SK-MEL-5 (cell line): ENCODE measurements around the gene C17orf107. TPM values are rescaled to one million over a fixed set of nuclear protein-coding genes. Genes with fewer than 3 reads are reported as not detected.

ENCODE experiments used
- DNase-seq: peaks from one replicate; pipeline ENCODE4 v3.0.0-alpha.2; 2016; ENCODE audit warnings: low read depth, low spot score
- in situ Hi-C: cut with HindIII; loops from 2 replicates; pipeline ENCODE4 v1.10.0; 2016; ENCODE audit warnings: low sequenced_read_pairs, high pct_unique_total_duplicates, low pct_unique_long_range_greater_than_20kb
- total RNA-seq: library from RNA; depleted of rRNA; stranded (reverse); fragments of >200 nt; shearing (Covaris generic); gene quantifications from 2 replicates; pipeline ENCODE4 v1.2.3, GENCODE V29; 2014

C17orf107 gene
- total RNA-seq, 1 experiment from 2014 or later: not detected

DNA sequence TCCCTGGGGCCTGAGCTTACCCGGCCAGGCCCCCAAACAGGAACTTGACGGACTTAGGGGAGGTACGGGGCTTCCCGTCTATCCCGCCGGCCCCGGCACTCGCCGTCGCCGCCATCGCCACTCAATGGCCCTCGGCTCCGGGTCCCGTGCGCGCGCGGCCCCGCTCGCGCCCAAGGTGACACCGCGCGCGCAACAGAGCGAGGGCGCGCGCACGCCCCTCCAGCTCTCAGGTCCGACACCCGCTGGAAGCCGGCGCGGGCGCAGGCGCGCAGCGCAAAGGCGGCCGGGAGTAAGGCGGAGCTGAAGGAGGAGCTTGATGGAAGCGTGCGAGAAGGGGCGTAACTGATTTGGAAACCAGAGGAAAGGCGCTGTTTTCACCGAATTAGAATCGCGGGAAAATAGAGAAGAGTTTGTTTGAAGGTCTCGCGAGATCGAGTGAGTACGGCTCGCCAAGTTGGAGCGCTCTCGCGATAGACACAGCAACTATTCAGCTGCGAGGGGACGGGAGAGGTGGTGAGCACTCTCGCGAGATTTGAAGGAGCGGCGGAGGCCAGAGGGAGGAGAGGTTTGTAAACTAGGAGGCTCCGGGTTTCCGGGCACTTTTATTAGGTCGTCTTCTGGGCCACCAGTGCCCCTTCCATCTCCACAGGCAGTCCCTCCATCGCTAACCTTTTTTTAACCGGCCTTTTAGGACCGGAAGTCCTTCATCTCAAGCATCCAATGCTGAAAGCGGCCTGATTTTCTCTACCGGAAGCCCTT, 40.6 kb downstream of the C17orf107 start, which contains the start of the genes RNF167 and SLC25A11:
RNF167 (plus strand) TSS at position 473 of the 759 bp plus-strand sequence. CDS start 642 bp downstream, outside the sequence.
SLC25A11 (minus strand) TSS at position 251 of the 759 bp plus-strand sequence; CDS start at position 115, 136 bp downstream.
- in situ Hi-C loops: no loop called here
- DNase-seq: peak; percentile 100

DNA sequence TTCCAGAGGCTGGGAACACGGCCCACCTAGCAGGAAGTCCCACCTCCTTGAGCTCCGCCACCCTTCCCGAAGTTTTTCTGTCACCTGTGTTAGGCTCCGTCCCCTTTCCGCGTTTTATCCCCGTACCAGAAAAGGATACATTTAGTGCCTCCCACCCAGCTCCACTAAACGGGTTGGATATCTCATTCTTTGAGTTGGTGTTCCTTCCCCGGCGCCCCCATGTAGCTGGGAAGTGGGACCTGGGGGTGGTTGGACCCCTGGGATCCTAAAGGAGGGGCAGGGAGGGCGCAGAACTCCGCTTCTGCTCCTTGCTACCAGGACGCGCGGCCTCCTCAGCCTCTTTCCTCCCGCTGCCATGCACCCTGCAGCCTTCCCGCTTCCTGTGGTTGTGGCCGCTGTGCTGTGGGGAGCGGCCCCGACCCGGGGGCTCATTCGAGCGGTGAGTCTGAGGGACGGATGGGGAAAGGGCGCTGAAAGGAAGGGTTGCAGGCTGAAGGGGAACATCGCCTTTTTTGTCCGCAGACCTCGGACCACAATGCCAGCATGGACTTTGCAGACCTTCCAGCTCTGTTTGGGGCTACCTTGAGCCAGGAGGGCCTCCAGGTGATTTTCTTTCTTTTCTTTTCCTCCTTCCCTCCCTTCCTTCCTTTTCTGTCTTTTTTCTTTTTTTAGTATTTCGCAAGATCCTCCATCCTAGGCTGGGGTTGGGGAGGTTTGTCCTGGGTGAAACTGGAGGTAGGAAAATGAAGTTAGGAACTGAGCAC, 41.4 kb downstream of the C17orf107 start:
- in situ Hi-C loops: no loop called here
- no peak for DNase-seq

- no peak for DNase-seq
- in situ Hi-C loops: no loop called here
These were observed 41.9 kb downstream of the C17orf107 start for GRCh38 chr17:4941319-4941610.

DNA sequence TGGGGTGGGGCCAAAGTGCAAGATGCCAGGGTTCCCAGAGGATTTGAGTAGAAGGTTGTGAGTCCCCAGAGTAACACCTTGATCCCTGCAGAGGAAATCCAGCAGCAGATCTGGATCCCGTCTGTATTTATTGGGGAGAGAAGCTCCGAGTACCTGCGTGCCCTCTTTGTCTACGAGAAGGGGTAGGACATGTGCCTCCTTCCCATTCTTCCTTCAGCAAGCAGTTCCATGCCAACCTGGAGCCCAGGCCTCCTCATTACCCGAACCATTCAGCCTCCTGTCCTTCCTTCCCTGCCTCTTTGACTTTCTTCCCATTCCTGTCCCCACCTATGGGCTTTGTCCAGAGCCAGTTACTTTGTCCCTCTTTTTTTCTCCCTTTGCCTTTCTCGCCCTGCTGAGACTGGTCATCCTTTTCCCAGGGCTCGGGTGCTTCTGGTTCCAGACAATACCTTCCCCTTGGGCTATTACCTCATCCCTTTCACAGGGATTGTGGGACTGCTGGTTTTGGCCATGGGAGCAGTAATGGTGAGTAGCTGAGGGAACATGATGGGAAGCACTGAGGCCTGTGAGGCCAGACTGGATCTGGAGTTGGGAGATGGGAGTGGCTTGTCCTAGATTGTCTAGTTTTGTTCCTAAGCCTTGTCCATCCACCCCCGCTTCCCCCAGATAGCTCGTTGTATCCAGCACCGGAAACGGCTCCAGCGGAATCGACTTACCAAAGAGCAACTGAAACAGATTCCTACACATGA, 43.6 kb downstream of the C17orf107 start:
- in situ Hi-C loops: no loop called here
- DNase-seq: no peak

DNA sequence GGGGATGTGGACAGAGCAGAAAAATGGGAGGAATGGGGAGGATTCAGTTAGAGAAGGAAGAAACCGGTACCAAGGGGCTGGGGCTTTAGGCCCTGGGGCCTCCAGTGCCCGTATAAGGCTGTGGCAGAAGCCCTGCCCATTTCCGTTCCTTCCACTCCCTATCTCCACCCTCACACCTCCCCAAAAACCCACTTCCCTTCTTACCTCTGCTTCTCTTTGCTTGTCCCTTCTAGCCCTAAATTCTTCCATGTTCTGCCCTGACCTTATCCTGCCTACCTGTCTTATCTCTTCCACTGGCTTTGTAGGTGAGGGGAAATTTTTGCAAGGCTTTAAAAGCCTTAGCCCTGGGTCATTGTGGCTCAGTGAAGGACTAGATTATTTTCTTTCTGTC, 44.8 kb downstream of the C17orf107 start:
- no peak for DNase-seq
- in situ Hi-C loops: no loop called here

GRCh38 chr17:4944554-4945175, 45.3 kb downstream of the C17orf107 start:
- DNase-seq: no peak
- in situ Hi-C loops: no loop called here

- in situ Hi-C loops: no loop called here
- DNase-seq: peak; percentile 71
These were observed 46.0 kb downstream of the C17orf107 start for GRCh38 chr17:4945176-4945943.

DNA sequence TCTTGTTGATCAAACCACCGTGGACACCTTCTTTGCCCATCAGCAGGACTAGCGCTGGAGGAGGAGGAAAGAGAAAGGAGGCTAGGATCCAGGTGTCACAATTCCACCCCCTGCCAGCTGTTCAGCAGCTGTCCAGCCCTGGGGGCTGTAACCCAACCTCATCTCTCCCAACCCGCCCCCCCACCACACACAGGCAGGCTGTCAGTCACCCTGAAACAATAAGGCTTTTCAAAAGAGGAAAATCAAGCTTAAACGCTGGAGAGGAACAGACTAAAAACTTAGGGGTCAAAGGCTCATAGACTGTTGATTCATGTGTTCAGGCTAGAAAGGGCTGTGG, 46.6 kb downstream of the C17orf107 start:
- in situ Hi-C loops: no loop called here
- DNase-seq: no peak

- DNase-seq: no peak
- in situ Hi-C loops: no loop called here
These were observed 47.1 kb downstream of the C17orf107 start for GRCh38 chr17:4946312-4946976.

DNA sequence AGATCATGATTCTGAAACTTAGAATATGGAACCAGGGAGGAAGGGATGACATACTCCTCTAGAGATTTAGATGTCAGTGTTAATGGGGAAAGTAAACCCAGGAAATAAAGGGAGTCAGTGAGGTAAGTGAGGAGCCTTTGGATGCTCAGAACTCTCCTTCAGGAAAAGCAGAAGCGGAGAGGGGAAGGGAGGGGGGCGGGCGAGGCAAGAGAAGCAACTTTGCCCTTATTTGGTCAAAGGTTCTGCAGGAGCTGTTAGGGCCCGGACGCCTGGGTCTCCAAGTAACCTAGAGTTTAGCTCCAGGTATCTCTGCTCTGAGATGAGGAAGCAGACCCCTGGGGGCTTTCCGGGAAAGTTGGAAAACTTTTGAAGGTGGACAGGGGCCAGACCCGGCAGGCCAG, 47.7 kb downstream of the C17orf107 start:
- in situ Hi-C loops: no loop called here
- DNase-seq: no peak

GRCh38 chr17:4947411-4948165, 48.3 kb downstream of the C17orf107 start:
- in situ Hi-C loops: no loop called here
- peak; percentile 62 for DNase-seq

DNA sequence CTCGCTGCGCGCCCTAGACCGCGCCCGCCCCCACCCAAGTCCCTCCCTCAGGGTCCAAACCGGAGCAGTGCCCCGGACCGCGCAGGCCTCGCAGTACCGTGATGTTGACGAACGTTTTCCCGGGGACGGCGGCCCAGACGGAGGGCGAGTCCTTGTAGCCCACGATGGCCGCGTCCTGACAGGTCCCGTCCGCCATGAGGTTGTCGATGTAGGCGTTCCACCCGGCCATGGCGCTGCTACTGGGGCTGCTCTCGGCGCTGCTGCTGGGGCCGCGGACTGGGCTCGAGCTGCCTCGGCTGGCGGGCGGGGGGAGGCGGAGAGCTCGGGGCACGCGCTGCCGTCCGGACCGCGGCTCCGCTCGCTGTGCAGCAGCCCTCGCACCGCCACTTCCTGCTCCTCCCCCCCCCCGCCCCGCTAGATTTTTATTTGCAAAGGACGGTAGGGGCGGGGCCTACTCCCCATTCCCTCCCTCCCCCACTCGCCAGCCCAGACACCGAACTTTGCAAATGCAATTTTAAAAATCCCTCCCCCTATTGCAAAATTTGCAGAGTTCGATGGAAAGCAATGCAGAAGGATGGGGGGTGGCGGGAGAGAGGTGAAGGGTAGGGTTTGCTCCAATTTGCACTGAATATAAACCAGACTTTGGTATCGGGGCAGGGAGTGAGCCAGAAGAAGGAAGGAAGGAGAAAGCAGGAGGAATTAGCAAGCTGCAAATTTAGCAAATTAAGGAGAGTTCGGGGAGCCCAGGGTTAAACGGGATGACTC, 49.0 kb downstream of the C17orf107 start, which contains the start of gene PFN1:
PFN1 (minus strand) TSS at position 365 of the 765 bp plus-strand sequence; CDS start at position 229, 136 bp downstream.
- DNase-seq: peak; percentile 87
- in situ Hi-C loops: no loop called here

- in situ Hi-C loops: no loop called here
- DNase-seq: peak; percentile 90
These were observed 49.6 kb downstream of the C17orf107 start for GRCh38 chr17:4948931-4949320.

GRCh38 chr17:4949321-4950074, 50.2 kb downstream of the C17orf107 start:
- peak; percentile 53 for DNase-seq
- in situ Hi-C loops: no loop called here
